ENCODE data around the gene LCP2. TPM values are rescaled to one million over a fixed set of nuclear protein-coding genes. Genes with fewer than 3 reads are reported as not detected.

The LCP2 gene
- total RNA-seq, 1 experiment from 2014 or later: not detected

- no peak for TF ChIP-seq EZH2 (IDR thresholded peaks at IDR 0.05; ENCODE audit: low read length, unreplicated experiment)
- no peak for TF ChIP-seq CTCF (conservative IDR thresholded peaks at IDR 0.05; ENCODE audit: low read depth, low read length)
- no peak for TF ChIP-seq EZH2phosphoT487 (IDR thresholded peaks at IDR 0.05; ENCODE audit: borderline replicate concordance, low read length)
- intact Hi-C loops (cut with micrococcal nuclease): no loop called here
- DNase-seq: no peak
- Histone ChIP-seq H4K20me1 (ENCODE audit: low read length) (no peaks in the 10 kb centered on the region), H3K9me3 (ENCODE audit: low read length) (no peaks in the 10 kb centered on the region), H3K4me3 (ENCODE audit: low read length) (no peak overlapping the region), H3K4me2 (ENCODE audit: low read length) (no peak overlapping the region), H3K36me3 (ENCODE audit: low read depth, low read length) (no peaks in the 10 kb centered on the region), H3K9me2 (replicated peaks; ENCODE audit: low read length) (no peaks in the 10 kb centered on the region), H3K79me2 (ENCODE audit: low read length) (no peaks in the 10 kb centered on the region), H2AFZ (ENCODE audit: low read length) (no peak overlapping the region), H3K27ac (ENCODE audit: low read length) (no peak overlapping the region), H3F3A (ENCODE audit: low read length, unreplicated experiment) (no peaks in the 10 kb centered on the region), H3K27me3 (ENCODE audit: low read length) (peaks cover 41% of the 10 kb centered on the region), H3K9ac (ENCODE audit: low read length) (no peak overlapping the region), H3K4me1 (ENCODE audit: insufficient read depth, low read length) (no peaks in the 10 kb centered on the region)
- ChIA-PET POLR2A (ENCODE audit: unreplicated experiment) (no interaction called here), CTCF (no interaction called here)
- BruUV-seq (replicated peaks): no TSS peak
- no peak for ATAC-seq
Observed at GRCh38 chr5:170311511-170312300, 14.1 kb upstream of the LCP2 start.

GRCh38 chr5:170310256-170310926 lies 12.8 kb upstream of the LCP2 start:
- CTCF ChIA-PET: no interaction called here
- POLR2A ChIA-PET (ENCODE audit: unreplicated experiment): no interaction called here
- ATAC-seq: no peak

More at GRCh38 chr5:170310256-170310926, 12.8 kb upstream of the LCP2 start:
- no peaks in the 10 kb centered on the region for H3K9me3 ChIP-seq (ENCODE audit: low read length)
- intact Hi-C loops (cut with micrococcal nuclease): no loop called here
- H2AFZ ChIP-seq (ENCODE audit: low read length): no peak overlapping the region
- H3K79me2 ChIP-seq (ENCODE audit: low read length): no peaks in the 10 kb centered on the region
- H3K27ac ChIP-seq (ENCODE audit: low read length): no peak overlapping the region
- no peaks in the 10 kb centered on the region for H3K9me2 ChIP-seq (replicated peaks; ENCODE audit: low read length)
- H4K20me1 ChIP-seq (ENCODE audit: low read length): no peaks in the 10 kb centered on the region
- H3K4me2 ChIP-seq (ENCODE audit: low read length): no peak overlapping the region
- no TSS peak for BruUV-seq (replicated peaks)
- no peaks in the 10 kb centered on the region for H3F3A ChIP-seq (ENCODE audit: low read length, unreplicated experiment)
- no peak for DNase-seq
- H3K36me3 ChIP-seq (ENCODE audit: low read depth, low read length): no peaks in the 10 kb centered on the region
- H3K4me3 ChIP-seq (ENCODE audit: low read length): no peak overlapping the region
- no peaks in the 10 kb centered on the region for H3K4me1 ChIP-seq (ENCODE audit: insufficient read depth, low read length)
- peaks cover 41% of the 10 kb centered on the region for H3K27me3 ChIP-seq (ENCODE audit: low read length)
- TF ChIP-seq CTCF (conservative IDR thresholded peaks at IDR 0.05; ENCODE audit: low read depth, low read length): no peak
- TF ChIP-seq EZH2 (IDR thresholded peaks at IDR 0.05; ENCODE audit: low read length, unreplicated experiment): no peak
- no peak for TF ChIP-seq EZH2phosphoT487 (IDR thresholded peaks at IDR 0.05; ENCODE audit: borderline replicate concordance, low read length)
- H3K9ac ChIP-seq (ENCODE audit: low read length): no peak overlapping the region
